Stimulated activated CD4-positive, alpha-beta T cell treated with anti-CD3 and anti-CD28 coated beads, Interleukin-1b, Interleukin-23, amount 100 ng/mL, for 24 hours (primary cell): Measurements from ENCODE around the gene CLIC4.
"Not testable (repeated sequence)": the region's sequence is repeated elsewhere in the genome, so short reads cannot be mapped to it uniquely, and the experiment has no call there.

Source experiments
- DNase-seq, 4 experiments: peaks; one replicate each; pipeline ENCODE4 v3.0.0-alpha.2; 2020; ENCODE audit warnings: low read depth in 4 of 4, low spot score in 1 of 4

Gene CLIC4

DNA sequence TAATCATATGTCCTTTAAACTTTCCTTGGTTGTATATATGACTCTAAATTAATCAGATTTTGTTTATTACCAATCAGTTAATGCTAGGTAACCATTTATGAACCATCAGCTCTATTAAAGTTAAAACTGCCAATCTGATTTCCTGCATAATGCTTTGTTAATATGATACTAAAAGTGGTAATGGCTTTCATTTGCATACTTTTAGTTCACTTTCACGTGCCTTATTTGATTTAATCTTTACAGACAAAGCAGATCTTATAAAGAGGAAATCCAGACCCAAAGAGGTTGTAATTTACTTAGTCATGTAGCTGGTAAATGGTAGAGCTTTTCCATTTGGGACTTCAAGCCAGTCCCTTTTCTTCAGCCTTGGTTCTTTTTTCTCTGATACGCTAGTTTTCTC, 61.3 kb downstream of the CLIC4 start:
- DNase-seq, result no peak

DNA sequence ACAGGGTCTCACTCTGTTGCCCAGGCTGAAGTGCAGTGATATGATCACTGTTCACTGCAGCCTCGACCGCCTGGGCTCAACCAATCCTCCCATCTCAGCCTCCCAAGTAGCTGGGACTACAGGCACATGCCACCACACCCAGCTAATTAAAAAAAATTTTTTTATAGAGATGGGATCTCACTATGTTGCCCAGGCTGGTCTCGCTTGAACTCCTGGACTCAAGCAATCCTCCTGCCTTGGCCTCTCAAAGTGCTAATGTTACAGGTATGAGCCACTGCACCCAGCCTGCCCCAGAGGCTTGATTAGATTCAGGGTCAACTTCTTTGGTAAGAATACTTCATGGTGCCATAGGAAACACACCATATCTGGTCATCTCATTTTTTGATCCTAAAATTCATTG, 66.2 kb downstream of the CLIC4 start:
- not testable (repeated sequence) for DNase-seq

DNA sequence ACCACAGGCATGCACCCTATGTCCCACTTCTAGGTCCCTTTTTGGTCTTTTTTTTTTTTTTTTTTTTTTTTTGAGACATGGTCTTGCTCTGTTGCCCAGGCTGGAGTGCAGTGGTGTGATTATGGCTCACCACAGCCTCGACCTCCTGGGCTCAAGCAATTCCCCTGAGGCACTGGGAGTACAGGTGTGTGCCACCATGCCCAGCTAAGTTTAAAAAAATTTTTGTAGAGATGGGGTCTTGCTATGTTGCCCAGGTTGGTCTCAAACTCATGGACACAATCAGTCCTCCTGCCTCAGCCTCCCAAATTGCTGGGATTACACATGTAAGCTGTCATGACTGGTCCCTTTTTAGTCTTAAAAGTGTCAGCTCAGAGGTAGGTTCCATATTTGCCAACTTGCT, 75.0 kb downstream of the CLIC4 start:
- DNase-seq, result not testable (repeated sequence)

DNA sequence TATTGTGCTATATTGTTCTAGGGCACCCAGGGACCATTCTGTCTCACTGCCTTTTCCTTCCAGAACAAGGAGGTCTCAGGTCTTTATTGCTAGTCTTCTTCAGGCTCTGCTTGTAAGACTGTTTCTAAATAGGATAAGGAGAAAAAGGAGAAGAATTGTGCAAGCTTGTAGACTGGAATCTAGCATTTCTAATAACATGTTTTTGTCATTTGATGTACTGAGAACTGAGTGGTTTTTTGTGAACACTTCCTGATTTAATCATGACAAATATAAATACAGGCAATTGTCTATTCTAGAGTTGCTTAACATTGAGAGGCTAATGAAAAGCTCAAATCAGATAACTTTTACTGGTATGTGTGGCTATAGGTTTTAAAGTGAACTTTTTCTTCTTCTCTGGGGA, 77.6 kb downstream of the CLIC4 start:
- DNase-seq, result no peak

DNA sequence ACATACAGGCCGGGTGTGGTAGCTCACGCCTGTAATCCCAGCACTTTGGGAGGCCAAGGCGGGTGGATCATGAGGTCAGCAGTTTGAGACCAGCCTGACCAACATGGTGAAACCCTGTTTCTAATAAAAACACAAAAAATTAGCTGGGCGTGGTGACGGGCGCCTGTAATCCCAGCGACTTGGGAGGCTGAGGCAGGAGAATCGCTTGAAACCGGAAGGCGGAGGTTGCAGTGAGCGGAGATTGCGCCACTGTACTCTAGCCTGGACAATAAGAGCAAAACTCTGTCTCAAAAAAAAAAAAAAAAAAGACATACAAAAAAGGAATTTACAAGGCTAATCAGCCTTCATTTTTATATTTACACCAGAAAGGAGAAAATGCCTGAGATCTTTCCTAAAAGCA, 78.2 kb downstream of the CLIC4 start:
- not testable (repeated sequence) for DNase-seq

DNA sequence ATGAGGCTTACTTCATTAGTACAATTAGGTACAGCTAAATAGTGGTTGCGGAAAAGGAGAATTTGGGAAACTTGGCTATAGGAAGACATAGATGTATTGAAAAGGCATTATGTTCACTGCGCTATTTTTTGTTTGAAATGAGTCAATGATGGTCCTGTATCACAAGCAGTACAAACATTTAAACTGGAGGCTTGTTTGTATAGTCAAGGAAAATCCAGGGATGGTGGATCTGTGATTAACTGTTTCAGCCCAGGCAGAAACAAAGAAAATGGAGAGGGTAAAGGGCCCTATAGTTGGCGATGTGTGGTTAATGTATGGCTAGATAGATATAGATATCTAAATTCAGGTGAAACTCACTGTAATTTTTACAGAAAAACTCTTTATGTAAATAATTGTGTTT, 79.9 kb downstream of the CLIC4 start:
- no peak for DNase-seq

DNA sequence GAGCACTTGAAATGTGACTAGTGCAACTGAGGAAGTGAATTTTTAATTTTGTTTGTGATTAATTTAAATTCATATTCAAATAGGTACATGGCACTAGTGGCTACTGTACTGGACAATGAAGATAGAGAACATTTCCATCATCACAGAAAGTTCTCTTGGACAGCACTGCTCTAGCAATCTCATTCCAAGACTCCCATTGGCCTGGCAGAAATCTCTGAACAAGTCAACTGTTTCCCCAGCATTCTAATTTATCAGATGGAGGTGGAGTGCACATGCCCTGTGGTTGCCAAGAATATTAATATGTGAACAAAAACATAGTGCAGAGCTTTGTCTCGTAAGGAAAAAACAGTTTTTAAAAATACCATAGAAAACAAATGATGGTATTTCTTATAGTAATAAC, 81.3 kb downstream of the CLIC4 start:
- no peak for DNase-seq

DNA sequence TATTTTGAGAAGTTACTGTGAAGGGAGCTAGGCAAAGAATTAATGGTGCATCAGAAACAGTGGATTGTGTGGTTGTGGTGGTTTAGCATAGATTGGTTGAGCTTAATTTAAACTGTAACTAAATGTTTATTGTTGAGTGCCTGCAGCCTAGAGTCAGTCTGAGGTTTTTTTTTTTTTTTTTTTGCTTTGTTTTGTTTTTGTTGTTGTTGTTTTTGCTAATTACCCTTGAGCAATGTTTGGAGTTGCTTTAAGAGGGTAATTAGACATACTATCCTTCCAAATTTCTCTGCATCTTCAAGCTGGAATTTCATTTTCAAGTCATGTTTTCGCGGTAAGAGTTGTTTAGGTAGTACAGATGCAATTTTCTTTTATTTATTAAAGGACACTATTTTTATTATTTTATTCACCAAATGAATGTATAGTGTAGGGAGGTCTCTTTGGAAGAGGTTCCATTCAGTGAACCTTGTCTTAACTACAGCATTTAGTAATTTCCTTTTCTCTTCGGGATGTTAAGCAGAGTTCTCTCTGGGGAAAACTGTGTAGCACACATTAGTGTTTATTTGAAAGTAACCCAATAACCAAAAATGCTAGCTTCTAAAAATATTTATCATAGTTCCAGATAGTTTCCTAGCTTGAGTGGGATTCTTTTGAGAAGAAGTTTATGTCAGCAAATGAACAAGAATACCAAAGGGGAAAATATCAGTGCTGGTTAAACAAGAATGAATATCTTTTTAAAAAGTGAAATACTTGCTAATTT, 82.3 kb downstream of the CLIC4 start:
- DNase-seq, result no peak

DNA sequence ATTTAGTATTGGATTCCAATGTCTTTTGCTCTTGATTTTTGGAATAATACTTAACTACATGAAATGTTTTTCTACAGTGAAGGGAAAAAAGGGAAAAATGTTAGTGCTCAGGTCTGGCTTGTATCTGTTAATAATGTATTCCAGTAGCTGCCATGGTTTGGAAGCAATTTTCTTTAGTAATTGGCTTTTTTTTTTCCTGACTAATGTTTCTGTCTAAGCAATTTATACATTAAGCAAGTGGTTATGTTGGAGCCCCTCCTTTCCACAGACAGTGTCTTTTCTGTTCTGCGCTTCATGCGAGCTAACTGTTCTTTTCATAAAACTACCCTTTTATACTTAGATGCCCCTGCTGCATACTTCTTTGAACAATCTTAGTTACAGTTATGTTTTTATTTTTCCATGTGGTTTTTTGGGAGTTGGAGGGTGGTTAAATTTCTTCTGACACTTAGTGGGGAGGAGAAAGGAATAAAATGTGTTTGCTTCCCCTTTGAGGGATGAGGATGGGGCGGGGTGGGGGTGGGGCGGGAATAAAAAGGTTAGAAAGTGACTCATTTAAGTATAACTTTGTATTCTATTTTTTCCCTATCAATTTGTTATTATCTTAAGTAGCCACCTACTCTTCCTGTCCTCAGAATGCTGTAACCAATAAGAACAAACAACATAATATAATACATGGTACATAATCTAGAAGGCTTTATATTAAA, 83.1 kb downstream of the CLIC4 start:
- DNase-seq, result no peak

DNA sequence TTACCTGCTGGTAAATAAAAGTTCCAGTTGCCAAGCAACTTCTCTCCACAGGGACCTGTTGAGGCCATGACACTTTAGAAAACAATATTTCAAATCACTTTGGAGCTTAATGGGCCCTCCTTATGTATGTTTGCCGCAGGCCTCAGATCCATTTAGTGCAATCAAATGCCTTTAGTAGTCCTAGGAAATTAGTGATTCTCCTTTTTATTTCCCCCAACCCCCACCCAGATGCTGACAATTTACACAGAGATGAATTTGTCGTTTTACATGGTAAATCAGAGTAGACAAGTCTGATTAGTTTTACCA, 83.6 kb downstream of the CLIC4 start:
- DNase-seq, result no peak

DNA sequence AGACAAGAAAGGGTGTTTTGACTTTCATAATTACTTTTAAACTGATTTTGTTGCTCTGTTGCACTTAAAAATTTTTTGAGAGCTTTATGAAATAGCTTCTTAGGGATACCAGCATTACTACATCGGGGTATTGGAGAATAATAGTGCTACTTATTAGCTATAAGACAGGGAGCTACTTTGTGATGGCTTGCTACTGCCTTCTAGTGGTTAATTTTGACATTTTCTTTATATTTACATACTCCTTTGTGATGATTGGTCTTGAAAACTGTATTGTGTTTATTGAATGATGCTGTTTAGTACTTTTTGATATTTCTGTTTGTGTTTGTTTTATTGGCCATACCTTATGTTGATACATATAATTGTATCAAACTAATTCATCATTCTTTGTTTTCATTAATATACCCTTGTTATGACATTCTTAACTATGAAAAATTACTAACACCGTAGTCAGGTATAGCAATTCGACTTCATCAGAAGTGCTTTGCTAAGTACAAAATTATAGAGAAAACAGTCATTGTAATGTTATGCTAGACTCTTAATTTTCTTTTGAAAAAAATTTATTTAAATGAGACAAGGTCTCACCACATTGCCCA, 85.5 kb downstream of the CLIC4 start:
- DNase-seq, result no peak

DNA sequence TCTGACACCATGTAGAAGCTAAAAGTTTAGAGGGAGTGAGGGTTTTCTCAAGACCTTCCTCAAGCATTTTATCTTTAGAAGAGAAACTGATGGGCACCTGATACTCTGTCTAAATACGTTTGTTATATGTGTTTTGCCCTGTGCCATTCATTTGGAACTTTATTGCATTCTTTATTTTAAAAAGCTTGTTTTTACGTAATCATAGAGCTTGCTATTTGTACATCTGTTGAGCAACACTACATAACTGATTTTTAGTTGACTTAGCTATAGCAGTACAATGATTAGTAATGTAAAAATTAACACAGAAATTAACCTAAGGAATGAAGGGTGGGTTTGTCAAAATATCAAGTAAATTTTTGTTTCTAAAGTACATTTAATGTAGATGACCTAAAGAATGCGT, 96.3 kb downstream of the CLIC4 start:
- DNase-seq, result no peak

DNA sequence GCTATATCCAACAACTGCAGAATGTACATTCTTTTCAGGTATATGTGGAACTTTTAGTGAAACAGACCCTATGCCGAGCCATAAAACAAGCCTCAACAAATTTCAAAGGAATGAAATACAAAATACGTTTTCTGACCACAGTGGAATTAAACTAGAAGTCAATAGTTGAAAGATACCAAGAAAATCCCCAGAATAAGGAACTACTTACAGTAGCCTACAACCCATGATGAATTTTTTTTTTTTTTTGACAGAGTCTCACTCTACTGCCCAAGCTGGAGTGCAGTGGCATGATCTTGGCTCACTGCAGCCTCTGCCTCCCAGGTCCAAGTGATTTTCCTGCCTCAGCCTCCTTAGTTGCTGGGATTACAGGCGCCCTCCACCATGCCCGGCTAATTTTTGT, 101.4 kb downstream of the CLIC4 start:
- no peak for DNase-seq

DNA sequence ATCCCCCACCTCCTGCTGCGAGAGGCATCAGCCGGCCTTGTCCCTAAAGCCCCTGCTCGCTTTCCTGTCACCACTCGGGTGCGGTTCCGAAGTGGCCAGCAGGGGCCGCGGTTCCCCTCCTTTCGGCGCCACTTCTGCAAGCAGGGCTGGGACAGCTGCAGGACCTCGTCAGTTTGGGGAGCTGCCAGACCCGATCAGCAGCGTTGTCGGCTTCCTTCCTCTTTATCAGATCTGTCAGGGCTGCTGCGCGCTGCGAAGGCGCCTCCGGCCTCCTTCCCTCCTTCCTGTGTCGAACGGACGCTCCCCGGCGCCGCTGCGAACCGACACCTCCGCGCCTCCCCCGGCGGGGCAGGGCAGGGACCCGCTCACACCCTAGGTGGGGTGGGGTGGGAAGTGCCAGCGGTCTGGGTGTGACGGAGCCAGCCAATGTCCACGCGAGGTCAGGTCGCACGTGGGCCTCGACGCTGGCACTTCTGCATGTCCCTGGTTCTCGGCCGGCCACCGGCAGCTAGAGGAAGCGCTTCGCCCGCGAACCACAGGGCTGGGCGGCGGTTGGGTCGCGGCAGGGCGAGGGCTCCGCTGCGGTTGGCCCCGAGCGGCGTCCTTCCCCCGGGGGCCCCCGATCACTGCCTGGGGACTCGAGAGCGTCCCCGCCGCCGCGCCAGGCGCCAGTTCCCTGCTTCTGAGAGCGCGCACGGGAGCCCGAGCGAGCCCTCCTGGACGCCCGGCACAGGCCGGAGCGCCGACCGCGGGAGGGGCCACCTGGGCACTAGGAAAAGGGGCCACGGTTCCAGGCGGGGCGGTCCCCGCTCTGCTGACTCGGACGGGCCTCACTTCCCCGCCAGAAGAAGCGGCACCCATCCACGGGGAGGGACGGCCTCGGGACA, 103.0 kb downstream of the CLIC4 start:
- DNase-seq, result peak; percentile 67 to 85 (median 79)

DNA sequence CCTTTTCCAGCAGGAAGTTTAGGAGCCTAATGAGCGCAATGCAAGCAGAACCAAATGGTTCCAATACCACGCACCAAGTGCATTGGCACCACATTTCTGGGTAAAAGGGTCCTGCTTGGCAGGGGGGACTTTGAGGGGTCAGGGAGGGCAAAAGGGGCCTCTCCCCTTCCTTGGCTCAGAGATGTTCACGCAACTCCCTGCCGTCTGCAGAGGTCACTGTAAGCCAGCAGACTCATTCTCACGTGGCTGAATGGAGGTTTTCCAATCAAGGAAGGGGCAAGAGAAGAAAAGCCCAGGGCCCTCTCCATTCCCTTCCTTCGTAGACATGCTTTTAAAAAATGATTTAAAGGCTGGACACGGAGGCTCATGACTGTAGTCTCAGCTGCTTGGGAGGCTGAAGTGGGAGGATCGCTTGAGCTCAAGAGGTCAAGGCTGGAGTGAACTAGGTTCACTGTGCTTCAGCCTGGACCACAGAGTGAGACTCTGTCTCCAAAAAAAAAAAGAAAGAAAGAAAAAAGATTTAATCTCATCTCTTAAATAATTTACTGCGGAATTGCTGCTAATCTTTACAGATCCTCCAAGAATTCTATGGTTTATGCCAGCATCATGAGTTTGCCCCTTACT, 104.5 kb downstream of the CLIC4 start:
- DNase-seq, result no peak

DNA sequence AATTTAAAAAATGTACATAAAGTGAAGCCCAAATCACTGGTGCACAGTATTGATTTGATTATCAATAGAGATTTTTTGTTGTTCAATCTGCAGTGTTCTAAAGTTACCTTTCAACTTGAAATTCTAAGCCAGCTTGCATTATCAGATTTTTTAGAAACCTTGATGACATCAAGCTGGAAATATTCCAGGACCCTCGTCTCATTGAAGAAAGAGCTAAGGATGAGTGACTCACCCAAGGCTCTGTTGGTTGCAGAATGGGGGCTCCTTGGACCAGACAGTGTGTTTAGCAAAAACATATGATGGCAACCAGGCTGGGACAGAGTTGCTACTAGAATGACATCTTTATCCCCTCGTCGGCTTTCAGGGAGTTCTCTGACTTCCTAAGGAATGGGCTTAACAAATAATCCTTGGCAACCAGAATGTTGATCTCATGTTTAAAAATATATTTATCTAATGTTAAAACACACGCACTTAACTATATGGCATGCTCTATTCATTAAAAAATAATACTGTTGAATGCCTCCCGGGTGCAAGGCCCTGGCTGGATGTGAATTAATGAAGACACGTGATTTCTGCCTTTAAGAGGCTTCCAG, 105.2 kb downstream of the CLIC4 start:
- DNase-seq, result no peak

DNA sequence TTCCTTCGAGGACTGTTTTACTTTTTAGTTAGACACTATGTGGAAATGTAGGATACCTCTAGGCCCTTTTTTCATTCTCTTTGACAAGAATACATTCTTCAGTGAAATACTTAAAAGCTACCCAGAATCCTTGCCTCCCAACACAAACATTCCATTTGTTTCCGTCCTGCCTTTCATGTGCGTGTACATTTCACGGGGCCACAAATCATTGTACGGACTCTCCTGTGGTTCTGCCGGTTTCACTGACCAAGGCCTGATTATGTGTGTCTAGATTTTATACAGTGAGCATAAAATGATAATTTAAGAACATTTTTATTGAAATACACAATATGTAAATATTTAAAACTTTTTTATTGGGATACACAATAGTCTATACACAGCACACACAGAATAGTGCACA, 108.4 kb downstream of the CLIC4 start:
- no peak for DNase-seq

DNA sequence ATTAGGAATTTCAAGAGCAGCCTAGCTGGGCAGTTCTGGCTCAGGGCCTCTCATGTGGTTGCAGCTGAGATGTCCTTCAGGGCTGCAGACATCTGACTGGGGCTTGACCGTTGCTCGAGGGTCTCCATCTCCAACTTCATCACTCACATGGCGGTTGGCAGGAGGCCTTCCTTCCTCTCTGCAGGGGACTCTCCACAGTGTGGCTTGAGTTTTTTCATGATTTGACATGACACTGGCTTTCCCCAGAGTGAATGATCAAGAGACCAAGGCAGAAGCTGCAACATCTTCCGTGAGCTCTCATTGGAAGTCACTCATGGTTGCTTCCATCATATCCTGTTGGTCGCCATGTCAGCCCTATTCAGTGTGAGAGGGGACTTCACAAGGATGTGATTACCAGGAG, 110.2 kb downstream of the CLIC4 start:
- no peak for DNase-seq

DNA sequence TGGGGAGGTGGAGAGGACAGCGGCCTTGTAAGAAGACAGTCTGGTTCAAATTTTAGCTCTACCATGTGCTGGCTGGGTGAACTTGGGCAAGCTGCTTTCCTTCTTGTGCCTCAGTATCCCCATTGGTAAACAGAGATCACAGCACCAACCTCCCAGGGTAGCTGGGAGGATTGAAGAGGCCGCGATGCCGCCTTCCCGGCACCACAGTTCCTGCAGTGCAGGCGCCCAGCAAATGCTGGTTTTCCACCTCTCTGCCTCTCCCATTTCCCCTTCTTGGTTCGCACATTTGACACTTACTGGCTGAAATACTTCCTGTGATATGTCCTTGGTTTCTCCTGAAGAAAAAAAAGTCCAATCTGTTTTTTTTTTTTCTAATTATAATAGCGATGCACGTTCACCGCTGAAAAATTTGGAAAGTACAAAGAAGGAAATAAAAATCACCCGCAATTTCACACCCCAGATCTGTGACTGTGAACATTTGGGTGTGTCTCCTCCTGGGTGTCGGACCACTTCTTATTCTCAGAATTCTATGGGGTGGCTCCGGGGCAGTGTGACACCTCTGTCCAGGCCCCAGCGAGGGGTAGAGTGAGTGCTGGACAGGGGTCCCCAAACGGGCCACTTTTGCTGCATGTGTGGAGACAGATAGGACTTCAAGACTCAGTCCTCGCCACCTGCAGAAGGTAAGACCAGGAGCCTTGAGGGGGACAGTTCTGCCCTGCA, 111.7 kb downstream of the CLIC4 start:
- no peak for DNase-seq

DNA sequence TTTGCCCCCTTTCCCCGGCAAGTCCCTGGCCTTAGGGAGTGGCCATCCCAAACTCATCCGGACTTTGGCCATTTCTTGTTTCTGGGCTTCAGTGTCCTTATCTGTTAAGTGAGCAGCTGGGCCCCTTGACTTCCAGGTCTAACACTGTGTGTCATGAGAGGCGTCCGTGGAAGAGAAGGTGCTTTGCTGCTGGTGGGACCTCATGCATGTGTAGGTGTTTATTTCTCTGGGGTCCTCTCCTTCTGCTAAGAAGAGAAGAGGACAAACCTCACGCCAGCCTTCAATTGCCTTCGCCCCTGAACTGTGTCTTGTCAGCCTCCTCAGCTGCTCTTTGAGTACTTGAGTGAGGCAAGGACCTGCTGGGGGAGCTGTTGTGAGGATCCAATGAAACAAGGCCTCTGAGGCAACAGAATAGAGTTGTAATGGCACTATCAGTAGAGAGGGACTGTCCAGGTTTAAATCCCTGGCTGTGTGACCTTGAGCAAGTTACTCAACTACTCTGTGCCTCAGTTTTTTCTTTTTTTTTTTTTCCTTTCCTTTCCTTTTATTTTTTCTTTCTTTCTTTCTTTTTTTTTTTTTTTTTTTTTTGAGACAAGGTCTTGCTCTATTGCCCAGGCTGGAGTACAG, 112.4 kb downstream of the CLIC4 start:
- DNase-seq, result no peak
